H9 (cell line): ENCODE results near the gene THSD4. TPM values are rescaled to one million over a fixed set of nuclear protein-coding genes. Genes with fewer than 3 reads are reported as not detected.
A peak's percentile ranks its signal among the peaks of the same experiment; 100 is the strongest.

Experiments used
- DNase-seq: peaks from one replicate; pipeline ENCODE4 v3.0.0-alpha.2; 2017
- H2AFZ ChIP-seq: one replicate; pipeline ENCODE4 v1.6.1; 2013; ENCODE audit warnings: mild to moderate bottlenecking, low read length, control low read depth, moderate library complexity
- H2AK5ac ChIP-seq: 2 replicates; pipeline ENCODE4 v1.6.1; 2013; ENCODE audit warnings: low read length, control low read depth, mixed read lengths; ENCODE audit not compliant: insufficient read length
- H2BK120ac ChIP-seq: one replicate; pipeline ENCODE4 v1.6.1; 2013; ENCODE audit warnings: low read depth, mild to moderate bottlenecking, low read length, control low read depth, inconsistent platforms; ENCODE audit not compliant: poor library complexity, severe bottlenecking
- H2BK12ac ChIP-seq: 2 replicates; pipeline ENCODE4 v1.6.1; 2013; ENCODE audit warnings: low read length, control low read depth, mixed read lengths, low read depth; ENCODE audit not compliant: insufficient read length
- H2BK15ac ChIP-seq: 2 replicates; pipeline ENCODE4 v1.6.1; 2013; ENCODE audit warnings: low read depth, low read length, control low read depth
- H2BK20ac ChIP-seq: one replicate; pipeline ENCODE4 v1.6.1; 2013; ENCODE audit warnings: low read depth, mild to moderate bottlenecking, low read length, control low read depth, inconsistent platforms; ENCODE audit not compliant: poor library complexity, severe bottlenecking
- H2BK5ac ChIP-seq: 2 replicates; pipeline ENCODE4 v1.6.1; 2013; ENCODE audit warnings: low read length, control low read depth, mixed read lengths; ENCODE audit not compliant: insufficient read length
- H3K14ac ChIP-seq: 2 replicates; pipeline ENCODE4 v1.6.1; 2013; ENCODE audit warnings: low read length, control low read depth; ENCODE audit not compliant: insufficient read depth
- H3K18ac ChIP-seq: 2 replicates; pipeline ENCODE4 v1.6.1; 2013; ENCODE audit warnings: low read depth, mild to moderate bottlenecking, mixed read lengths, low read length, control low read depth; ENCODE audit not compliant: insufficient read length
- H3K23ac ChIP-seq: 2 replicates; pipeline ENCODE4 v1.6.1; 2013; ENCODE audit warnings: low read length, control low read depth, mixed read lengths, low read depth; ENCODE audit not compliant: insufficient read length
- H3K23me2 ChIP-seq: 2 replicates; pipeline ENCODE4 v1.6.1; 2013; ENCODE audit warnings: low read depth, mild to moderate bottlenecking, mixed read lengths, low read length, control low read depth; ENCODE audit not compliant: insufficient read length, poor library complexity, severe bottlenecking
- H3K27ac ChIP-seq: 2 replicates; pipeline ENCODE4 v1.5.1; 2013; ENCODE audit warnings: low read length, control low read depth, mixed read lengths, low read depth; ENCODE audit not compliant: insufficient read length
- H3K27me3 ChIP-seq: 2 replicates; pipeline ENCODE4 v1.6.1; 2013; ENCODE audit warnings: low read length, control low read depth, inconsistent platforms; ENCODE audit not compliant: insufficient read depth
- H3K4ac ChIP-seq: 2 replicates; pipeline ENCODE4 v1.6.1; 2013; ENCODE audit warnings: low read depth, mild to moderate bottlenecking, control low read depth, inconsistent platforms, low read length, moderate library complexity
- H3K4me1 ChIP-seq: 2 replicates; pipeline ENCODE4 v1.6.1; 2013; ENCODE audit warnings: low read length, control low read depth, inconsistent platforms; ENCODE audit not compliant: insufficient read depth
- H3K4me2 ChIP-seq: 2 replicates; pipeline ENCODE4 v1.6.1; 2013; ENCODE audit warnings: low read length, control low read depth, mixed read lengths; ENCODE audit not compliant: insufficient read length, insufficient read depth
- H3K56ac ChIP-seq: 2 replicates; pipeline ENCODE4 v1.6.1; 2013; ENCODE audit warnings: low read depth, mild to moderate bottlenecking, mixed read lengths, low read length, control low read depth; ENCODE audit not compliant: insufficient read length
- H3K79me1 ChIP-seq: 2 replicates; pipeline ENCODE4 v1.6.1; 2013; ENCODE audit warnings: low read depth, mild to moderate bottlenecking, moderate library complexity, low read length, control low read depth, inconsistent platforms; ENCODE audit not compliant: insufficient read depth, poor library complexity, severe bottlenecking
- H3K79me2 ChIP-seq: 2 replicates; pipeline ENCODE4 v1.6.1; 2013; ENCODE audit warnings: low read length, control low read depth, inconsistent platforms; ENCODE audit not compliant: insufficient read depth
- H3K9ac ChIP-seq: 2 replicates; pipeline ENCODE4 v1.6.1; 2013; ENCODE audit warnings: low read length, control low read depth, mixed read lengths; ENCODE audit not compliant: insufficient read length; ENCODE audit errors: extremely low read depth
- H3K9me3 ChIP-seq: one replicate; pipeline ENCODE4 v1.6.1; 2013; ENCODE audit warnings: low read depth, low read length, inconsistent platforms; ENCODE audit not compliant: control insufficient read depth
- H3T11ph ChIP-seq: one replicate; pipeline ENCODE4 v1.6.1; 2013; ENCODE audit warnings: mild to moderate bottlenecking, low read length, control low read depth, inconsistent platforms
- H4K20me1 ChIP-seq: one replicate; pipeline ENCODE4 v1.6.1; 2013; ENCODE audit not compliant: control insufficient read depth, insufficient read length, insufficient read depth
- H4K5ac ChIP-seq: 2 replicates; pipeline ENCODE4 v1.6.1; 2013; ENCODE audit warnings: low read depth, mild to moderate bottlenecking, mixed read lengths, low read length, control low read depth; ENCODE audit not compliant: insufficient read length
- H4K8ac ChIP-seq: replicated peaks from 2 replicates; pipeline ENCODE4 v1.6.1; 2013; ENCODE audit warnings: low read length, control low read depth, mixed read lengths, low read depth; ENCODE audit not compliant: insufficient read length
- H4K91ac ChIP-seq: 2 replicates; pipeline ENCODE4 v1.6.1; 2013; ENCODE audit warnings: low read depth, mild to moderate bottlenecking, moderate library complexity, mixed read lengths, low read length, control low read depth; ENCODE audit not compliant: insufficient read length
- H3K27ac Mint-ChIP-seq, 3 experiments: 2 replicates in 2 of 3; 3 replicates in 1 of 3; pipeline ENCODE4 v1.8.0; 2020 to 2021; ENCODE audit warnings: mixed read lengths in 3 of 3, mild to moderate bottlenecking in 1 of 3, moderate library complexity in 1 of 3
- H3K27me3 Mint-ChIP-seq: 2 replicates; pipeline ENCODE4 v1.8.0; 2021; ENCODE audit warnings: low read depth, mild to moderate bottlenecking, moderate library complexity, mixed read lengths
- H3K36me3 Mint-ChIP-seq, 3 experiments: 2 replicates in 2 of 3; 3 replicates in 1 of 3; pipeline ENCODE4 v1.8.0; 2020 to 2021; ENCODE audit warnings: low read depth in 3 of 3, mixed read lengths in 3 of 3; ENCODE audit not compliant: insufficient read depth in 1 of 3
- H3K4me1 Mint-ChIP-seq, 2 experiments: 2 replicates each; pipeline ENCODE4 v1.8.0; 2020; ENCODE audit warnings: mixed read lengths in 2 of 2
- H3K4me3 Mint-ChIP-seq, 2 experiments: 2 replicates in 1 of 2; 3 replicates in 1 of 2; pipeline ENCODE4 v1.8.0; 2020 to 2021; ENCODE audit warnings: mild to moderate bottlenecking in 2 of 2, mixed read lengths in 2 of 2, moderate library complexity in 1 of 2
- H3K9me3 Mint-ChIP-seq, 2 experiments: 2 replicates in 1 of 2; 3 replicates in 1 of 2; pipeline ENCODE4 v1.8.0; 2020; ENCODE audit warnings: mild to moderate bottlenecking in 2 of 2, mixed read lengths in 2 of 2, moderate library complexity in 1 of 2
- CTCF ChIP-seq: fragments of 200-600 bp; sonication (generic); conservative IDR thresholded peaks from 3 replicates; pipeline ENCODE4 v1.8.0; 2021; ENCODE audit warnings: antibody characterized with exemption, mild to moderate bottlenecking
- WGBS: extraction: QIAGEN DNeasy Blood & Tissue Kit; methylation state at CpG from one replicate; pipeline ENCODE4 v1.1.7; 2013; ENCODE audit warnings: missing lambda C conversion rate, low lambda C conversion rate, mixed read lengths; ENCODE audit not compliant: insufficient read length; ENCODE audit errors: extremely low coverage; 5-methylcytosine and 5-hydroxymethylcytosine counted together
- total RNA-seq: library from RNA; stranded (reverse); gene quantifications from 2 replicates; pipeline ENCODE4 v1.2.1, GENCODE V29; 2021

The THSD4 gene
- total RNA-seq, 1 experiment from 2014 or later: 5.5 TPM

DNA sequence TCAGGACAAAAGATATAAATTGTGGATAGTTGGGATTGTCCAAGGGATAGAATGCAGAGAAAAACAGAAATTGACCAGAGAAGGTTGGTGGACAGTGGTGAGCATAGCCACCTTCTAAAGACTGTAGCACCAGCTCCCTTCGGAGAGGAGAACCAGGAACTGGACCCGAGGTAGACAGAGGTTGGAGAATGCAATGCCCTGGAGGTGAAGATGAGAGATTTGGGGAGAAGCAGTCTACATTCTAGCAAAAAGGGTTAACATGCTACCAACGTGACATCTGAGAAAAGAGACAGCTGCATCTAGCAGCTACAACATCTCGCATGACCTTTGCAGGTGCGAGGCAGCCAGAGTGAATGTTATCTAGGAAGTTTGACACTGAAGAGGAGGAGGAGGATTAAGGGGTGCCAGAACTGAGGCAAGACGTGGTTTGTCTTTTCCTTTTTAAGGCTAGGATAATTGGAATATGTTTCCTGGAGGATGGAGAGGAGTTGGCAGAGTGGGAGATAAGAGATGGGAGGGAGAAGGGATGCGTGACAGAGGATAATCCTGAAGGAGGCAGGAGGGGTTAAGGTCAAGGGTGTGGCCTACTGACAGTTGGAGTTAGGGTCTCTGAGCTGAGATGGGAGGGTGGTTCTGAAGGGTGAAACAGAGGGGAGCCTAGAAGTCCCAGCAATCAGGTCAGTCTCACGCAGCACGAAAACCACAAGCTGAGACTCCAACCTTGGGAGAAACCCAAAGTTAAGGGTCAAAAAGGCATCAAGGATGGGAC is 591.4 kb downstream of the THSD4 start:
- no peaks in the 10 kb centered on the region for H4K20me1 ChIP-seq
- no peak for DNase-seq
- no peak overlapping the region for H2BK120ac ChIP-seq
- no peaks in the 10 kb centered on the region for H3K27me3 ChIP-seq
- no peak overlapping the region for H4K8ac ChIP-seq
- no peak overlapping the region for H3K4ac ChIP-seq
- H2BK12ac ChIP-seq: no peak overlapping the region
- no peak overlapping the region for H3K9ac ChIP-seq
- no peak overlapping the region for H4K91ac ChIP-seq
- no peak overlapping the region for H3K23ac ChIP-seq
- no peak overlapping the region for H2AK5ac ChIP-seq
- H3K56ac ChIP-seq: no peak overlapping the region
- H3K23me2 ChIP-seq: no peaks in the 10 kb centered on the region
- H3K4me1 Mint-ChIP-seq: peaks cover 7 to 12% of the 10 kb centered on the region in 2 experiments
- H3T11ph ChIP-seq: no peak overlapping the region
- no peak overlapping the region for H2AFZ ChIP-seq
- H3K9me3 Mint-ChIP-seq: no peaks in the 10 kb centered on the region
- H2BK15ac ChIP-seq: no peak overlapping the region
- H3K27ac Mint-ChIP-seq: peak overlapping the region in 1 of 3 experiments; percentile 20; a peak in 1 of 7 replicates
- H3K79me1 ChIP-seq: no peaks in the 10 kb centered on the region
- no peak for TF ChIP-seq CTCF
- H2BK20ac ChIP-seq: no peak overlapping the region
- H3K36me3 Mint-ChIP-seq: peaks cover 0 to 2% (median 0%) of the 10 kb centered on the region in 3 experiments; a peak in 1 of 7 replicates
- H3K79me2 ChIP-seq: no peaks in the 10 kb centered on the region
- no peak overlapping the region for H3K27ac ChIP-seq
- H3K18ac ChIP-seq: no peak overlapping the region
- no peak overlapping the region; a peak in 1 of 5 replicates for H3K4me3 Mint-ChIP-seq
- H3K4me2 ChIP-seq: no peak overlapping the region
- no peak overlapping the region for H2BK5ac ChIP-seq
- no peaks in the 10 kb centered on the region for H3K9me3 ChIP-seq
- H4K5ac ChIP-seq: no peak overlapping the region
- no peaks in the 10 kb centered on the region for H3K27me3 Mint-ChIP-seq
- no CpG with 5 or more reads among the region's 9 CpGs for WGBS
- H3K4me1 ChIP-seq: peaks cover 6% of the 10 kb centered on the region; the same call in 1 of the 2 replicates
- H3K14ac ChIP-seq: no peak overlapping the region
